Ishikawa (cell line): ENCODE data around the gene EIF3J.

ENCODE experiments used
- EP300 ChIP-seq: IDR thresholded peaks from 2 replicates; pipeline ENCODE4 v1.6.1; 2012; ENCODE audit warnings: borderline replicate concordance
- FOXM1 ChIP-seq: IDR thresholded peaks from 2 replicates; pipeline ENCODE4 v1.6.1; 2012; ENCODE audit warnings: low read depth, borderline replicate concordance
- RAD21 ChIP-seq: IDR thresholded peaks from 2 replicates; pipeline ENCODE4 v1.6.1; 2012; ENCODE audit warnings: low read depth
- TAF1 ChIP-seq: IDR thresholded peaks from 2 replicates; pipeline ENCODE4 v1.6.1; 2012; ENCODE audit warnings: low read depth, mild to moderate bottlenecking
- TF ChIP-seq, protein P1 (sequence below): IDR thresholded peaks from 2 replicates; pipeline ENCODE4 v1.6.1; 2012

DNA sequence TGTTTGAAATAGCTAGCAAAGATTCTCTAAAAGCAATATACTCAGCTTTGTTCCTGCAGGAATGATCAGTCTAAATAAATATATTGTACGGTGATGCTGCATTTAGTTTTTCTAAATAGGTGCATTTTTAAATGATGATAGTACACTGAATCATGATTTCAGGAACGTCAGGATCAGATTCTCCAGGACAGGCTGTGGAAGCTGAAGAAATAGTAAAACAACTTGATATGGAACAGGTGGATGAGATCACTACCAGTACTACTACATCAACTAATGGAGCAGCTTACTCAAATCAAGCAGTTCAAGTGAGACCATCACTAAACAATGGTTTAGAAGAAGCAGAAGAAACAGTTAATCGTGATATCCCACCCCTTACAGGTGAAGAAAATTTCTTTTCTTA lies 46.3 kb upstream of the EIF3J start:
- TF ChIP-seq TAF1 (no peak), FOXM1 (no peak), RAD21 (no peak), EP300 (no peak)
- TF ChIP-seq, protein P1, sequence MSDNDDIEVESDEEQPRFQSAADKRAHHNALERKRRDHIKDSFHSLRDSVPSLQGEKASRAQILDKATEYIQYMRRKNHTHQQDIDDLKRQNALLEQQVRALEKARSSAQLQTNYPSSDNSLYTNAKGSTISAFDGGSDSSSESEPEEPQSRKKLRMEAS, result no peak
